HEK293 (cell line): Measurements from ENCODE around the gene SIAE.
A peak's percentile ranks its signal among the peaks of the same experiment; 100 is the strongest.

Source experiments
- GLI2 ChIP-seq: fragments of 450-650 bp; formaldehyde crosslinking; IDR thresholded peaks from 2 replicates; pipeline ENCODE4; 2017; ENCODE audit warnings: missing biosample characterization, missing genetic modification characterization, low read depth, borderline replicate concordance
- GLIS1 ChIP-seq: fragments of 450-650 bp; formaldehyde crosslinking; IDR thresholded peaks from 2 replicates; pipeline ENCODE4 v1.5.1; 2016; ENCODE audit warnings: missing biosample characterization, missing genetic modification characterization
- KLF8 ChIP-seq: fragments of 450-650 bp; formaldehyde crosslinking; IDR thresholded peaks from 2 replicates; pipeline ENCODE4 v1.5.1; 2016; ENCODE audit warnings: missing biosample characterization, missing genetic modification characterization
- MZF1 ChIP-seq: fragments of 450-650 bp; formaldehyde crosslinking; IDR thresholded peaks from 2 replicates; pipeline ENCODE4 v1.5.1; 2017; ENCODE audit warnings: missing biosample characterization, missing genetic modification characterization, borderline replicate concordance
- OSR2 ChIP-seq: fragments of 450-650 bp; formaldehyde crosslinking; IDR thresholded peaks from 2 replicates; pipeline ENCODE4 v1.5.1; 2016; ENCODE audit warnings: missing biosample characterization, missing genetic modification characterization
- SCRT1 ChIP-seq: fragments of 450-650 bp; formaldehyde crosslinking; IDR thresholded peaks from 2 replicates; pipeline ENCODE4 v1.5.1; 2016; ENCODE audit warnings: missing biosample characterization, missing genetic modification characterization, borderline replicate concordance
- YY1 ChIP-seq: fragments of 450-650 bp; formaldehyde crosslinking; IDR thresholded peaks from 2 replicates; pipeline ENCODE4 v1.5.1; 2018; ENCODE audit warnings: missing biosample characterization, missing genetic modification characterization
- ZBTB6 ChIP-seq: fragments of 450-650 bp; formaldehyde crosslinking; IDR thresholded peaks from 2 replicates; pipeline ENCODE4 v1.5.1; 2017; ENCODE audit warnings: missing biosample characterization, missing genetic modification characterization
- ZNF112 ChIP-seq: fragments of 450-650 bp; formaldehyde crosslinking; IDR thresholded peaks from 2 replicates; pipeline ENCODE4 v1.5.0; 2017; ENCODE audit warnings: missing biosample characterization, missing genetic modification characterization
- ZNF174 ChIP-seq: fragments of 450-650 bp; formaldehyde crosslinking; IDR thresholded peaks from 2 replicates; pipeline ENCODE4 v1.5.0; 2017; ENCODE audit warnings: missing biosample characterization, mild to moderate bottlenecking, missing genetic modification characterization
- ZNF239 ChIP-seq: fragments of 450-650 bp; formaldehyde crosslinking; IDR thresholded peaks from 2 replicates; pipeline ENCODE4 v1.5.1; 2016; ENCODE audit warnings: missing biosample characterization, missing genetic modification characterization
- ZNF26 ChIP-seq: fragments of 450-650 bp; formaldehyde crosslinking; IDR thresholded peaks from 2 replicates; pipeline ENCODE4 v1.5.1; 2016; ENCODE audit warnings: missing biosample characterization, missing genetic modification characterization
- ZNF292 ChIP-seq: fragments of 450-650 bp; formaldehyde crosslinking; IDR thresholded peaks from 2 replicates; pipeline ENCODE4 v1.5.1; 2016; ENCODE audit warnings: low read depth, missing biosample characterization, missing genetic modification characterization, borderline replicate concordance
- ZNF324 ChIP-seq: fragments of 450-650 bp; formaldehyde crosslinking; IDR thresholded peaks from 2 replicates; pipeline ENCODE4 v1.5.1; 2016; ENCODE audit warnings: missing biosample characterization, missing genetic modification characterization
- ZNF335 ChIP-seq: fragments of 450-650 bp; formaldehyde crosslinking; conservative IDR thresholded peaks from 2 replicates; pipeline ENCODE4 v1.5.1; 2016; ENCODE audit warnings: missing biosample characterization, missing genetic modification characterization
- ZNF341 ChIP-seq: fragments of 450-650 bp; formaldehyde crosslinking; IDR thresholded peaks from 2 replicates; pipeline ENCODE4; 2016; ENCODE audit warnings: low read depth, missing biosample characterization, missing genetic modification characterization
- ZNF37A ChIP-seq: fragments of 450-650 bp; IDR thresholded peaks from 2 replicates; pipeline ENCODE4 v1.5.1; 2018; ENCODE audit warnings: missing biosample characterization, missing genetic modification characterization
- ZNF423 ChIP-seq: fragments of 450-650 bp; formaldehyde crosslinking; IDR thresholded peaks from 2 replicates; pipeline ENCODE4 v1.5.1; 2016; ENCODE audit warnings: missing biosample characterization, missing genetic modification characterization
- ZNF488 ChIP-seq: fragments of 450-650 bp; formaldehyde crosslinking; IDR thresholded peaks from 2 replicates; pipeline ENCODE4 v1.5.1; 2016; ENCODE audit warnings: missing biosample characterization, missing genetic modification characterization
- ZNF561 ChIP-seq: fragments of 450-650 bp; IDR thresholded peaks from 2 replicates; pipeline ENCODE4 v1.5.1; 2018; ENCODE audit warnings: missing biosample characterization, missing genetic modification characterization, borderline replicate concordance
- ZNF600 ChIP-seq: fragments of 450-650 bp; formaldehyde crosslinking; IDR thresholded peaks from 2 replicates; pipeline ENCODE4 v1.5.1; 2016; ENCODE audit warnings: missing biosample characterization, missing genetic modification characterization
- ZNF707 ChIP-seq: fragments of 450-650 bp; formaldehyde crosslinking; IDR thresholded peaks from 2 replicates; pipeline ENCODE4 v1.5.1; 2016; ENCODE audit warnings: missing biosample characterization, missing genetic modification characterization
- ZNF768 ChIP-seq: fragments of 450-650 bp; formaldehyde crosslinking; IDR thresholded peaks from 2 replicates; pipeline ENCODE4 v1.5.1; 2018; ENCODE audit warnings: missing biosample characterization, mild to moderate bottlenecking, missing genetic modification characterization
- ZNF776 ChIP-seq: fragments of 450-650 bp; formaldehyde crosslinking; IDR thresholded peaks from 2 replicates; pipeline ENCODE4 v1.5.0; 2017; ENCODE audit warnings: missing biosample characterization, missing genetic modification characterization, borderline replicate concordance
- ZNF791 ChIP-seq: fragments of 450-650 bp; formaldehyde crosslinking; IDR thresholded peaks from 2 replicates; pipeline ENCODE4 v1.5.1; 2016; ENCODE audit warnings: missing biosample characterization, missing genetic modification characterization
- ZXDB ChIP-seq: fragments of 450-650 bp; formaldehyde crosslinking; IDR thresholded peaks from 2 replicates; pipeline ENCODE4 v1.5.1; 2016; ENCODE audit warnings: missing biosample characterization, missing genetic modification characterization
- TF ChIP-seq, protein P1 (sequence below): fragments of 450-650 bp; formaldehyde crosslinking; IDR thresholded peaks from 2 replicates; pipeline ENCODE4 v1.5.1; 2016; ENCODE audit warnings: missing biosample characterization, missing genetic modification characterization
- TF ChIP-seq, protein P2 (sequence below): fragments of 450-650 bp; formaldehyde crosslinking; IDR thresholded peaks from 2 replicates; pipeline ENCODE4 v1.5.1; 2017; ENCODE audit warnings: missing biosample characterization, missing genetic modification characterization
- TF ChIP-seq, protein P3 (sequence below): fragments of 450-650 bp; formaldehyde crosslinking; IDR thresholded peaks from 2 replicates; pipeline ENCODE4 v1.5.1; 2016; ENCODE audit warnings: missing biosample characterization, missing genetic modification characterization

The SIAE gene

DNA sequence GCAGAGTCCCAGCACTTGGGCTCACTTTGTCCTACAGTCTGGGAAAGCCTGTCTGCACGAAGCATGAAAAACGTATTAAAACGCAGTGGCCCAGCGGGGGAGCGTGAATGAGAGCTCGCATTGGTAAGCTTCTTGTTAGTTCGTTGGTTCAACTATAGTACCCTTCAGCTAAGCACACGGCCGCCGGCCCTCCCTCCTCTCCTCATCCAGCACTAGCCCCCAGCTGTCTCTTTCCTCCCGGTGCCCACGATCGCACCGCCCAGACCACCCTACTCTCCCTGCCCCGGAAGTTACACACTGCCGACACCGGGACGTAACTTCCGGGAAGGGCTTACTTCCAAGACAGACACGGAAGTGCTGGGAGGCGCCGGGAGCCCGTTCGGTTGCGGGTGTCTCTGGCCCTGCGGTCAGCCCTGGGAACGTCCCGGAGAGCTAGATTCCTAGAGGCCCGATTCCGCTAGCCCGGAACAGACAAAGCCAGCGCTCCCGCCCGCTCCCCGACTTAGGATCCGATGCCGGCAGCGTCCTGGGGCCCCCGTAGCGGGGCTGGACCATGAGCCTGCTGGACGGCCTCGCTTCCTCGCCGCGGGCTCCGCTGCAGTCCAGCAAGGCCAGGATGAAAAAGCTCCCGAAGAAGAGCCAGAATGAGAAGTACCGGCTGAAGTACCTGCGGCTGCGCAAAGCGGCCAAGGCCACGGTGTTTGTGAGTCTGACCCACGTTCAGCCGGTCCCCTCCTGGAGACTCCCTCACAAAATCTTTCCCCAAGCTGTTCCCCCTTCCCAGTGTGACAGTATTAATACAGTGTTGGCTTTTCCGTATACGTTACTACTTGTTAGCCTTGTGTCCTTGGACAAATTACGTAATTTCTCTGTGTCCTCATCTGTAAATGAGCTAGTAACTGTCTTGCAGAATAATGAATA, 50.7 kb downstream of the SIAE start, which contains the start of gene TBRG1 (continued):
- TF ChIP-seq ZNF239 (tag by site-specific recombination) = no peak
- no peak for TF ChIP-seq ZNF423 (tag by site-specific recombination)
- no peak for TF ChIP-seq ZNF324
- TF ChIP-seq ZNF791 (tag by site-specific recombination) = no peak
- no peak for TF ChIP-seq ZNF174 (tag by site-specific recombination)
- peak; percentile 78 for TF ChIP-seq ZXDB (tag by site-specific recombination)
- TF ChIP-seq ZNF768 (tag by site-specific recombination) = no peak
- TF ChIP-seq ZNF26 (tag by site-specific recombination) = no peak
- peak; percentile 90 for TF ChIP-seq ZNF561
- TF ChIP-seq ZNF341 (tag by site-specific recombination) = 0 out of 2 replicates have a peak, but pooled peaks have one; percentile 61
- TF ChIP-seq ZNF112 = no peak
- TF ChIP-seq, protein P1, sequence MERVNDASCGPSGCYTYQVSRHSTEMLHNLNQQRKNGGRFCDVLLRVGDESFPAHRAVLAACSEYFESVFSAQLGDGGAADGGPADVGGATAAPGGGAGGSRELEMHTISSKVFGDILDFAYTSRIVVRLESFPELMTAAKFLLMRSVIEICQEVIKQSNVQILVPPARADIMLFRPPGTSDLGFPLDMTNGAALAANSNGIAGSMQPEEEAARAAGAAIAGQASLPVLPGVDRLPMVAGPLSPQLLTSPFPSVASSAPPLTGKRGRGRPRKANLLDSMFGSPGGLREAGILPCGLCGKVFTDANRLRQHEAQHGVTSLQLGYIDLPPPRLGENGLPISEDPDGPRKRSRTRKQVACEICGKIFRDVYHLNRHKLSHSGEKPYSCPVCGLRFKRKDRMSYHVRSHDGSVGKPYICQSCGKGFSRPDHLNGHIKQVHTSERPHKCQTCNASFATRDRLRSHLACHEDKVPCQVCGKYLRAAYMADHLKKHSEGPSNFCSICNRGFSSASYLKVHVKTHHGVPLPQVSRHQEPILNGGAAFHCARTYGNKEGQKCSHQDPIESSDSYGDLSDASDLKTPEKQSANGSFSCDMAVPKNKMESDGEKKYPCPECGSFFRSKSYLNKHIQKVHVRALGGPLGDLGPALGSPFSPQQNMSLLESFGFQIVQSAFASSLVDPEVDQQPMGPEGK (tag by site-specific recombination) = peak; percentile 80
- TF ChIP-seq ZNF488 = no peak
- no peak for TF ChIP-seq YY1
- no peak for TF ChIP-seq SCRT1 (tag by site-specific recombination)
- no peak for TF ChIP-seq GLI2 (tag by site-specific recombination)
- TF ChIP-seq ZNF335 (tag by site-specific recombination) = peak; percentile 68
- no peak for TF ChIP-seq ZNF707 (tag by site-specific recombination)
- TF ChIP-seq OSR2 (tag by site-specific recombination) = no peak
- TF ChIP-seq, protein P2, sequence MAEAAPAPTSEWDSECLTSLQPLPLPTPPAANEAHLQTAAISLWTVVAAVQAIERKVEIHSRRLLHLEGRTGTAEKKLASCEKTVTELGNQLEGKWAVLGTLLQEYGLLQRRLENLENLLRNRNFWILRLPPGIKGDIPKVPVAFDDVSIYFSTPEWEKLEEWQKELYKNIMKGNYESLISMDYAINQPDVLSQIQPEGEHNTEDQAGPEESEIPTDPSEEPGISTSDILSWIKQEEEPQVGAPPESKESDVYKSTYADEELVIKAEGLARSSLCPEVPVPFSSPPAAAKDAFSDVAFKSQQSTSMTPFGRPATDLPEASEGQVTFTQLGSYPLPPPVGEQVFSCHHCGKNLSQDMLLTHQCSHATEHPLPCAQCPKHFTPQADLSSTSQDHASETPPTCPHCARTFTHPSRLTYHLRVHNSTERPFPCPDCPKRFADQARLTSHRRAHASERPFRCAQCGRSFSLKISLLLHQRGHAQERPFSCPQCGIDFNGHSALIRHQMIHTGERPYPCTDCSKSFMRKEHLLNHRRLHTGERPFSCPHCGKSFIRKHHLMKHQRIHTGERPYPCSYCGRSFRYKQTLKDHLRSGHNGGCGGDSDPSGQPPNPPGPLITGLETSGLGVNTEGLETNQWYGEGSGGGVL = no peak
- TF ChIP-seq GLIS1 (tag by site-specific recombination) = peak; percentile 56; the same call in 1 of the 2 replicates
- no peak for TF ChIP-seq MZF1 (tag by site-specific recombination)
- peak; percentile 93 for TF ChIP-seq ZNF600 (tag by site-specific recombination)
- TF ChIP-seq ZNF37A (tag by site-specific recombination) = no peak
- no peak for TF ChIP-seq ZBTB6 (tag by site-specific recombination)
- TF ChIP-seq, protein P3, sequence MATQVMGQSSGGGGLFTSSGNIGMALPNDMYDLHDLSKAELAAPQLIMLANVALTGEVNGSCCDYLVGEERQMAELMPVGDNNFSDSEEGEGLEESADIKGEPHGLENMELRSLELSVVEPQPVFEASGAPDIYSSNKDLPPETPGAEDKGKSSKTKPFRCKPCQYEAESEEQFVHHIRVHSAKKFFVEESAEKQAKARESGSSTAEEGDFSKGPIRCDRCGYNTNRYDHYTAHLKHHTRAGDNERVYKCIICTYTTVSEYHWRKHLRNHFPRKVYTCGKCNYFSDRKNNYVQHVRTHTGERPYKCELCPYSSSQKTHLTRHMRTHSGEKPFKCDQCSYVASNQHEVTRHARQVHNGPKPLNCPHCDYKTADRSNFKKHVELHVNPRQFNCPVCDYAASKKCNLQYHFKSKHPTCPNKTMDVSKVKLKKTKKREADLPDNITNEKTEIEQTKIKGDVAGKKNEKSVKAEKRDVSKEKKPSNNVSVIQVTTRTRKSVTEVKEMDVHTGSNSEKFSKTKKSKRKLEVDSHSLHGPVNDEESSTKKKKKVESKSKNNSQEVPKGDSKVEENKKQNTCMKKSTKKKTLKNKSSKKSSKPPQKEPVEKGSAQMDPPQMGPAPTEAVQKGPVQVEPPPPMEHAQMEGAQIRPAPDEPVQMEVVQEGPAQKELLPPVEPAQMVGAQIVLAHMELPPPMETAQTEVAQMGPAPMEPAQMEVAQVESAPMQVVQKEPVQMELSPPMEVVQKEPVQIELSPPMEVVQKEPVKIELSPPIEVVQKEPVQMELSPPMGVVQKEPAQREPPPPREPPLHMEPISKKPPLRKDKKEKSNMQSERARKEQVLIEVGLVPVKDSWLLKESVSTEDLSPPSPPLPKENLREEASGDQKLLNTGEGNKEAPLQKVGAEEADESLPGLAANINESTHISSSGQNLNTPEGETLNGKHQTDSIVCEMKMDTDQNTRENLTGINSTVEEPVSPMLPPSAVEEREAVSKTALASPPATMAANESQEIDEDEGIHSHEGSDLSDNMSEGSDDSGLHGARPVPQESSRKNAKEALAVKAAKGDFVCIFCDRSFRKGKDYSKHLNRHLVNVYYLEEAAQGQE = peak; percentile 69
- no peak for TF ChIP-seq ZNF292 (tag by site-specific recombination)
- no peak for TF ChIP-seq ZNF776 (tag by site-specific recombination)
- TF ChIP-seq KLF8 = no peak; the same call in 1 of the 2 replicates
